Hypothalamus (tissue), 51 donors: ENCODE data around the gene CCNDBP1.
A peak's percentile ranks its signal among the peaks of the same experiment; 100 is the strongest.
"Not testable (repeated sequence)": the region's sequence is repeated elsewhere in the genome, so short reads cannot be mapped to it uniquely, and the experiment has no call there.

Experiments used
- DNase-seq, 51 donors: peaks; one replicate each; lab custom pipeline; 2025; lab: John Stamatoyannopoulos, UW

The CCNDBP1 gene

GRCh38 chr15:43214169-43214568, 29.0 kb downstream of the CCNDBP1 start:
- DNase-seq: no peak

- no peak for DNase-seq
Observed at GRCh38 chr15:43214592-43215295, 29.5 kb downstream of the CCNDBP1 start.

GRCh38 chr15:43215961-43216360, 30.8 kb downstream of the CCNDBP1 start:
- peak in 1 of 51 donors; percentile 1 for DNase-seq

GRCh38 chr15:43218908-43219706, 33.9 kb downstream of the CCNDBP1 start:
- DNase-seq: no peak

GRCh38 chr15:43219929-43220928, 35.0 kb downstream of the CCNDBP1 start:
- DNase-seq: no peak

GRCh38 chr15:43220991-43221403, 35.8 kb downstream of the CCNDBP1 start, which contains the start of gene EPB42:
Gene EPB42, minus strand, starts transcription at chr15:43221018. Its CDS starts 193 bp downstream, at chr15:43220825.
- DNase-seq: no peak

GRCh38 chr15:43221422-43221821, 36.2 kb downstream of the CCNDBP1 start:
- no peak for DNase-seq

- peak in 17 of 51 donors; percentile 3 to 43 (median 23) for DNase-seq
Observed at GRCh38 chr15:43225201-43225949, 40.2 kb downstream of the CCNDBP1 start.

GRCh38 chr15:43225950-43226255, 40.7 kb downstream of the CCNDBP1 start:
- not testable (repeated sequence) for DNase-seq

- DNase-seq: no peak
Observed at GRCh38 chr15:43226436-43227305, 41.5 kb downstream of the CCNDBP1 start.

- peak in 35 of 51 donors; percentile 2 to 76 (median 40) for DNase-seq
Observed at GRCh38 chr15:43229977-43230376, 44.8 kb downstream of the CCNDBP1 start.

GRCh38 chr15:43230640-43231115, 45.5 kb downstream of the CCNDBP1 start:
- DNase-seq: no peak

- no peak for DNase-seq
Observed at GRCh38 chr15:43232289-43232874, 47.2 kb downstream of the CCNDBP1 start.

GRCh38 chr15:43235536-43235935, 50.3 kb downstream of the CCNDBP1 start:
- DNase-seq: no peak

- DNase-seq: no peak
Observed at GRCh38 chr15:43237842-43238470, 52.8 kb downstream of the CCNDBP1 start.

- DNase-seq: no peak
Observed at GRCh38 chr15:43238671-43239131, 53.5 kb downstream of the CCNDBP1 start.

- no peak for DNase-seq
Observed at GRCh38 chr15:43239732-43240491, 54.7 kb downstream of the CCNDBP1 start.
